BLaER1 (cell line): ENCODE results near the gene FAM98B.

Experiments used
- H3K27ac ChIP-seq: shearing (Covaris generic); formaldehyde crosslinking; 2 replicates; pipeline ENCODE4 v1.8.1; 2022
- H3K27me3 ChIP-seq: shearing (Covaris generic); formaldehyde crosslinking; 2 replicates; pipeline ENCODE4 v1.8.1; 2022
- H3K36me3 ChIP-seq: shearing (Covaris generic); formaldehyde crosslinking; 2 replicates; pipeline ENCODE4 v1.8.1; 2022
- H3K4me1 ChIP-seq: shearing (Covaris generic); formaldehyde crosslinking; 2 replicates; pipeline ENCODE4 v1.8.1; 2022
- H3K4me2 ChIP-seq: shearing (Covaris generic); formaldehyde crosslinking; 2 replicates; pipeline ENCODE4 v1.8.1; 2022
- H3K4me3 ChIP-seq: shearing (Covaris generic); formaldehyde crosslinking; 2 replicates; pipeline ENCODE4 v1.8.1; 2022
- H3K9ac ChIP-seq: shearing (Covaris generic); formaldehyde crosslinking; 2 replicates; pipeline ENCODE4 v1.8.1; 2022
- H3K9me3 ChIP-seq: shearing (Covaris generic); formaldehyde crosslinking; 2 replicates; pipeline ENCODE4 v1.8.1; 2022
- H4K20me1 ChIP-seq: shearing (Covaris generic); formaldehyde crosslinking; 2 replicates; pipeline ENCODE4 v1.8.1; 2022
- Cebpa-rat ChIP-seq: shearing (Covaris generic); IDR thresholded peaks from 2 replicates; pipeline ENCODE4 v1.8.1; 2022

The FAM98B gene

DNA sequence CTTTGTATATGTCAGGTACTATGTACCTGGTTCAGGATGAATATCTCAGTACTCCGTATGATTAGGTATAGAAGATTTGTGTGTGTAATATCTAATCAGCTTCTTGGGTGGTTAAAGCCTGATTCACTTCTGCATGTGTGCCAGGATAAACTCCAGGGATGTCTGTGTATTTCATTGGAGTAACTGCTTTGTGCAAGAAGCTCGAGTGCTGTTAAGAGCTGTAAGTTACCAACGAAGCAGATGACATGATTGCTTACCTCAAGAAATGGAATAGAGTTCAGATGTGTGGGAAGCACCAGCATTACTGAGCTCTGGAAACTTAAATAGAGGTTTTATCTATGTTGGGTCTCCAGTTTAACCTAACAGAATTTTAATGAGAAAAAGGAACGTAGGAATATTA lies 23.7 kb downstream of the FAM98B start:
- Histone ChIP-seq H3K4me1 (peaks cover 18% of the 10 kb centered on the region; the same call in 1 of the 2 replicates), H4K20me1 (no peaks in the 10 kb centered on the region; the same call in 1 of the 2 replicates), H3K27me3 (no peaks in the 10 kb centered on the region), H3K4me3 (no peak overlapping the region), H3K4me2 (no peak overlapping the region), H3K9ac (no peak overlapping the region), H3K36me3 (peaks cover 59% of the 10 kb centered on the region), H3K27ac (no peak overlapping the region), H3K9me3 (no peaks in the 10 kb centered on the region)
- no peak for TF ChIP-seq Cebpa-rat

DNA sequence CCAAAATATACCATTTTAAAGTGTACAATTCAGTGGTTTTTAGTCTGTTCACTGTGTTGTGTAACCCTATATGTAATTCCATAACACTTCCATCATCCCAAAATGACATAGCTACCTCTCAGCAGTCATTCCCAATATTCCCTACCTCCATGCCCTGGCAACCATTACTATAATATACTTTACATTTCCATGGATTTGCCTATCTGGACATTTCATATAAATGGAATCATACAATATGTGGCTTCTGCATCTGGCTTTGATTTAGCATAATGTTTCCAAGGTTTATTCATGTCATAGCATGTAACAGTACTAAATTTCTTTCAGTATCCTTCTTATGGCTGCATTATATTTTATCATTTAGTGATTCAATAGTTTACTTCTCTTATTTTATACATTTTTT lies 25.3 kb downstream of the FAM98B start:
- H3K9me3 ChIP-seq, result no peaks in the 10 kb centered on the region
- no peaks in the 10 kb centered on the region for H3K27me3 ChIP-seq
- no peaks in the 10 kb centered on the region for H4K20me1 ChIP-seq
- no peak for TF ChIP-seq Cebpa-rat
- no peak overlapping the region for H3K4me2 ChIP-seq
- peaks cover 19% of the 10 kb centered on the region; the same call in 1 of the 2 replicates for H3K4me1 ChIP-seq
- H3K4me3 ChIP-seq, result no peak overlapping the region
- H3K36me3 ChIP-seq, result peaks cover 55% of the 10 kb centered on the region
- H3K9ac ChIP-seq, result no peak overlapping the region
- H3K27ac ChIP-seq, result no peak overlapping the region

DNA sequence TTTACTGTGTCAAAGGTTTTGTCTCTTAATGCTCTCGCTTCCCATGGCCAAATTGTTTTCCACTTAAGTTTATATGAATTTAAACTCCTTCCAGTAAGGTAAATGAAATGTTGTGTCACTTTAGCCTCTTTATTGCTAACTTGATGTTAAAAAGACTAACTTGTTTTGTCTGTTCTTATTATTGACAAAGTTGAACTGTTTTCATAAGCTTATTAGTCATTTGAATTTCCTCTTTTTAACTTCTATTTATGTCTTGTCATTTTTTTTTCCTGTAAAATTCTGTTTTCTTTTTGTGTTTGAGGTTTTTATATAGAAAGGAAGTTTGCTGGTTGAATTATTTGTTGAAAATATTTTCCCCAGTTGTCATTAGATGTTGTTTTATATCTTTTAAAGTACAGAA lies 25.8 kb downstream of the FAM98B start:
- Histone ChIP-seq H3K9me3 (no peaks in the 10 kb centered on the region), H3K27me3 (no peaks in the 10 kb centered on the region), H3K4me2 (peak overlapping the region; percentile 17; the same call in 1 of the 2 replicates), H3K4me1 (peaks cover 19% of the 10 kb centered on the region; the same call in 1 of the 2 replicates), H3K4me3 (no peak overlapping the region), H3K9ac (no peak overlapping the region), H4K20me1 (no peaks in the 10 kb centered on the region), H3K36me3 (peaks cover 50% of the 10 kb centered on the region), H3K27ac (no peak overlapping the region)
- no peak for TF ChIP-seq Cebpa-rat

- H3K27me3 ChIP-seq, result no peaks in the 10 kb centered on the region
- no peak overlapping the region for H3K4me3 ChIP-seq
- no peak for TF ChIP-seq Cebpa-rat
- H3K9ac ChIP-seq, result no peak overlapping the region
- no peak overlapping the region for H3K4me2 ChIP-seq
- peaks cover 19% of the 10 kb centered on the region; the same call in 1 of the 2 replicates for H3K4me1 ChIP-seq
- no peaks in the 10 kb centered on the region for H3K9me3 ChIP-seq
- no peaks in the 10 kb centered on the region for H4K20me1 ChIP-seq
- H3K36me3 ChIP-seq, result peaks cover 42% of the 10 kb centered on the region
- H3K27ac ChIP-seq, result no peak overlapping the region
Measured at GRCh38 chr15:38481113-38481512, 27.2 kb downstream of the FAM98B start.

- no peaks in the 10 kb centered on the region for H3K9me3 ChIP-seq
- no peak for TF ChIP-seq Cebpa-rat
- no peak overlapping the region for H3K9ac ChIP-seq
- no peaks in the 10 kb centered on the region for H3K27me3 ChIP-seq
- no peak overlapping the region for H3K4me2 ChIP-seq
- no peak overlapping the region for H3K4me3 ChIP-seq
- H3K36me3 ChIP-seq, result peaks cover 43% of the 10 kb centered on the region
- H3K4me1 ChIP-seq, result peaks cover 19% of the 10 kb centered on the region; the same call in 1 of the 2 replicates
- no peaks in the 10 kb centered on the region for H4K20me1 ChIP-seq
- no peak overlapping the region for H3K27ac ChIP-seq
Measured at GRCh38 chr15:38481761-38482160, 27.8 kb downstream of the FAM98B start.

DNA sequence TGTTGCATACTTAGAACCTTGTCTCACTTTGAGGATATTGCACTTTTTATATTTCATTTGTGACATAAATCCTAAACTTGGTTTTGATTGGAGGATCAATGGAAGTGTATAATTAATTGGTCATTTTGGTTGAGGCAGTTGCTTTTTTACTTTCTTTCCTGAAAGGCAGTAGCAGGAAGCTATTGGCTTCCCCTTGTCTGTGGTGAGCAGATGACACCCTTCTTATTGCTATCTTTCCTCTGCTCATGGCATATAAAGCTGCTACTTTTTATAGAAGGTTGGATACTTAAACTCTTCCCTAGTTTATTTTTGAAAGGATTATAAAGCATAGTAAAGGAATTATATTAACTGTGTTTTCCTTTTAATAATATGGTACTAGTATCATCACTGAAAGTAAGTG lies 28.6 kb downstream of the FAM98B start:
- Histone ChIP-seq H3K36me3 (peaks cover 43% of the 10 kb centered on the region), H3K4me2 (peak overlapping the region; percentile 6; the same call in 1 of the 2 replicates), H3K9ac (no peak overlapping the region), H3K27ac (no peak overlapping the region), H3K27me3 (no peaks in the 10 kb centered on the region), H3K4me3 (no peak overlapping the region), H4K20me1 (no peaks in the 10 kb centered on the region), H3K4me1 (peaks cover 19% of the 10 kb centered on the region; the same call in 1 of the 2 replicates), H3K9me3 (no peaks in the 10 kb centered on the region)
- TF ChIP-seq Cebpa-rat, result no peak

DNA sequence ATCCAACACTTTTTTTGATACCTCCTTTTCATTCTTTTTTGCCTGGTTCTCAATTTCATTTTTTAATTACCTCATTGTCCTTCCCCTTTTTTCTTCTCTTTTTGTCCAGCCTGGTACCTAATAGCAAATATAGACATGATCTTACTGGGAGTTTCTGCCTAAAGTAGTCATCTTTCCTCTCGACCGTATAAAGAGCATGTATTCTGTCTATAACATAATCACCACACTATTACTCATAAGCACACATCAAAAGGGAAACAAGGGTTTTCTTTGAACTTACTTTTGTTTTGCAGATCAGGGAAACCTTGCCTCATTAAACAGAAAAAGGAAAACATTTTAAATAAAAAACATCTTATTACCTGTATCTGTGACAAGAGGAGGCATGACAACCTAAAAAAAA lies 33.0 kb downstream of the FAM98B start:
- H3K9ac ChIP-seq, result no peak overlapping the region
- H3K27me3 ChIP-seq, result no peaks in the 10 kb centered on the region
- TF ChIP-seq Cebpa-rat, result no peak
- no peaks in the 10 kb centered on the region for H4K20me1 ChIP-seq
- H3K4me2 ChIP-seq, result no peak overlapping the region
- H3K36me3 ChIP-seq, result peaks cover 39% of the 10 kb centered on the region
- H3K4me3 ChIP-seq, result no peak overlapping the region
- H3K9me3 ChIP-seq, result no peaks in the 10 kb centered on the region
- peaks cover 7% of the 10 kb centered on the region; the same call in 1 of the 2 replicates for H3K4me1 ChIP-seq
- no peak overlapping the region for H3K27ac ChIP-seq

DNA sequence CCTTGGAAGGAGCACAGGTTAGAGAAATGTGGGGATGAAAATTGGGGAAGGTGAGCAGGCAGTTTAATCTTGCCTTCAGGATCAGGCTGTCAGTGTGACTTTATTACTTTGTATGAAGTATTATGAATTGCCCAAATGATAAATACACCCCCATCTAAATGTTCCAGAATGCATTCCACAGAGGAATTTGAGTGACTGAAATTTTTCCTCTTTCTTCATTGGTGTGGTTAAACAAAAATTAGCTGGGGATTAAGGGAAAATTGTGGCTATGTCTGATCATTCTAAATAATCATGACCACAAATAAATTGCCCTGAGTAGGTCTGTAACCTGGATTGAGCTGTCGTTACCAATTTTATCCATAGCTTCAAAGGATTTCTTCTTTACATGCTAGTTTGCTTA lies 33.5 kb downstream of the FAM98B start:
- Histone ChIP-seq H3K27ac (no peak overlapping the region), H3K27me3 (no peaks in the 10 kb centered on the region), H3K36me3 (peaks cover 34% of the 10 kb centered on the region), H3K9ac (no peak overlapping the region), H3K4me1 (peaks cover 4% of the 10 kb centered on the region; the same call in 1 of the 2 replicates), H3K4me3 (no peak overlapping the region), H4K20me1 (no peaks in the 10 kb centered on the region), H3K4me2 (no peak overlapping the region), H3K9me3 (no peaks in the 10 kb centered on the region)
- TF ChIP-seq Cebpa-rat, result no peak

DNA sequence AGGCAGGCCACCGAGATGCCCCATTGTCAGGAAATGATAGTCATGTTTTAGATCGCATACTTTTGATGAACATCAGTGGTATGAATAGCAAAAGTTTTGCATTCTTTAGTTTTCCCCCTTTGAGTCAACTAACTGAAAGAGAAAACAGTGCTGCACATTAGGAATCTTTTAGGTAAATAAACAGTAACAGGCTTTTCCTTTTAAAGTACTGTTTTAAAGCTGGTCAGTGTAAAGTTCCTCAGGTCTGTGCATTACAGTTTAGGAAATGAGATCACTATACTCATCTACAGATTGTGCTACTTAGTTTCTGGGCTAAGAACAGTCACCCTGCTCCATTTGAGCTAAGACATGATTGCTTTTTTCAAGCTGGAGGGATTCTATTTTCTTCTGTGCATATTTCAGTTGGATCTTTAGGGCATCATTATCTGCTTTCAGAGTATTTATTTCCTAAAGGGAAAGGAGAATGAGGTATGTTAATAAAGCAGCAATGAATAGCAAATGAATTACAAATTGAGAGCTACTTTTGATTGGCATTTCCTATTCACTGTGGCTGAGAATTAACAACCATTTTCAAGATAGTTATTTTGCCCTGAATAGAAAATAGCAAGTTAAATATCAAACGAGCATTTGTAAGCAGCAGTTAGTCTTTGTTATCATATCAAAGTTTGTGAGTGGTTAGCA lies 36.5 kb downstream of the FAM98B start:
- Histone ChIP-seq H3K4me3 (no peak overlapping the region), H3K4me2 (no peak overlapping the region), H3K27ac (no peak overlapping the region), H3K36me3 (peaks cover 42% of the 10 kb centered on the region), H3K9ac (no peak overlapping the region), H3K4me1 (no peaks in the 10 kb centered on the region), H3K9me3 (no peaks in the 10 kb centered on the region), H4K20me1 (no peaks in the 10 kb centered on the region), H3K27me3 (no peaks in the 10 kb centered on the region)
- TF ChIP-seq Cebpa-rat, result no peak

DNA sequence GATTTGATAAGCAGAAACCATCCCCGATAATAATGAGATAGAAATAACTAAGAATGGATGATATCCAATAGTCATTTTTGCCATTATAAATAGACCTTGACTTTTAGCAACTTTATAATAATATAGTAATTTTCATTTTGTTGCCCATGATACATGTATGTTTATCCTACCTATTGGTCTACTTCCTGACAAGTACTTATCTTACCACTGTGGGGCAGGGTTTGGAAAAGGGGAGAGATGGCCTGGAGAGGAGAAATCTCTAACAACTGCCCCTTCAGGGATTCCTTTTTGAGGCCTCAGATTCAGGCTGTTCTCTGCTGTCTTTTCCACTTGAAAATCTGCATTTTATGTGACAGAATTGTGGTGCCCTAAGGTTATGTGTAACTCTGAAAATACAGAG lies 42.2 kb downstream of the FAM98B start:
- no peaks in the 10 kb centered on the region for H4K20me1 ChIP-seq
- H3K4me1 ChIP-seq, result no peaks in the 10 kb centered on the region
- no peak overlapping the region for H3K27ac ChIP-seq
- TF ChIP-seq Cebpa-rat, result no peak
- peaks cover 5% of the 10 kb centered on the region; the same call in 1 of the 2 replicates for H3K9me3 ChIP-seq
- H3K36me3 ChIP-seq, result peaks cover 45% of the 10 kb centered on the region
- H3K4me3 ChIP-seq, result no peak overlapping the region
- no peaks in the 10 kb centered on the region for H3K27me3 ChIP-seq
- H3K4me2 ChIP-seq, result no peak overlapping the region
- H3K9ac ChIP-seq, result no peak overlapping the region
